Tongue (tissue), 3 donors: Measurements from ENCODE around the gene THEMIS. TPM values are rescaled to one million over a fixed set of nuclear protein-coding genes. Genes with fewer than 3 reads are reported as not detected.
"Not testable (repeated sequence)": the region's sequence is repeated elsewhere in the genome, so short reads cannot be mapped to it uniquely, and the experiment has no call there.

Source experiments
- DNase-seq: peaks from one replicate; pipeline ENCODE4 v3.0.0-alpha.2; 2015
- small RNA-seq: library from RNA; depleted of rRNA; stranded (forward); fragments of <200 nt; gene quantifications from one replicate; pipeline ENCODE3, GENCODE V24; 2014; ENCODE audit warnings: low replicate concordance
- total RNA-seq: library from RNA; depleted of rRNA; stranded (reverse); fragments of >200 nt; gene quantifications from one replicate; pipeline ENCODE4 v1.2.3, GENCODE V29; 2014

The THEMIS gene
- total RNA-seq, 1 donor from 2014 or later: not detected

DNA sequence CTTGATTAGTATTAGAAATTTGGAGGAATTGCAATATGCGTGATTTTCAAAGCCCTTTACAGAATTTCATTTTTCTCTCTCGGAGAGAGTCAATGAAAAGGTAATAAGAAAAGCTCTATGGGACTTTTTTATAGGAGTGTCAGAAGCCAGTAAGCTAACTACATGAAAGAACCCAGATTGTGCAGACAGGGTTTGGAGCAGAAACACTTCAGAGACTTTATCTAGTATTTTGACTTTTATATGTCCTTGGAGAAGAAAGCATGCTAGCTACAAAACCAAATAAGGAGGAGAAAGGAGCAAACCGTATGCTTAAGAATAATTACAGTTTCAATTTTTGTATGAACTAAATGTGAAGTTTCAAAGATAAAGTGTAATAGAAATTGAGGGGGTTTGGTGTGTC, 182.2 kb downstream of the THEMIS start:
- DNase-seq: no peak

DNA sequence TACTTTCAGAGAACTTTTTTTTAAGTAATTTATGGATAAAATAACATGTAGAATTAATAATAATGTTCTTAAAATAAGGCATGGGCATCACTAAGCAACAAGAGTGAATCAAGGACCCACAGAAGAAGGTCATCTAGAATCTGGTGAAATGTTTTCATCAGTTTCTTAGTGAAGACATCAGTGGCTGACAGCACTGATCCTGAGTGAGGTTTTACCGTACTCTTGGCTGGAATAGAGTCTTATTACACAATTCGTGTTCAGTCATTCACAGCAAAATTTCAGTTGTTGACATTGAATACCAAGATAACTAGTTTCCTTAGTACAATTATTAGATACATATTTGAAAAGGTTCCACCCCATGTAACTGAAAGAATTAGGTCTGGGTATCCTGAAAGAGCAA, 183.5 kb downstream of the THEMIS start:
- DNase-seq: no peak

- peak; percentile 7 for DNase-seq
These were observed 184.4 kb downstream of the THEMIS start for GRCh38 chr6:127716465-127716864.

GRCh38 chr6:127710668-127711067, 190.2 kb downstream of the THEMIS start:
- no peak for DNase-seq

GRCh38 chr6:127706216-127706615, 194.6 kb downstream of the THEMIS start:
- no peak for DNase-seq

- DNase-seq: no peak
These were observed 205.8 kb downstream of the THEMIS start for GRCh38 chr6:127695108-127695507.

- no peak for DNase-seq
These were observed 209.7 kb downstream of the THEMIS start for GRCh38 chr6:127691146-127691545.

DNA sequence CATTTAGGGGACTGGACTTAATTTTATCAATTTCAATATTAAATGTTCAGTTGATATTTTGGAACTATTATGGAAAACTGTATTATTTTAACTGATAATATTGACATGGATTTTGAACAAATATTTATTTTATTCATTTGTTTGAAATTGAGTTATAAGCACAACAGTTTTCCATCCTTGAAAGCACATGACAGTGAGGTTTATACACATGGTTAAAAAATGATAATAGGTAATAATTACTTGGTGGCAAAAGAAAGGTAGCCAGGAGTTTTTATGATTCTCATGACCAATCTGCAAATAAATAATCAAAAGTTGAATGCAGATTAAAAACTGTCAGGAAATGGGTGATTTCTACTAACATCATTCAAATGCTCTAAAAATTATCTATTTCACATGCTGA, 210.3 kb downstream of the THEMIS start:
- no peak for DNase-seq

DNA sequence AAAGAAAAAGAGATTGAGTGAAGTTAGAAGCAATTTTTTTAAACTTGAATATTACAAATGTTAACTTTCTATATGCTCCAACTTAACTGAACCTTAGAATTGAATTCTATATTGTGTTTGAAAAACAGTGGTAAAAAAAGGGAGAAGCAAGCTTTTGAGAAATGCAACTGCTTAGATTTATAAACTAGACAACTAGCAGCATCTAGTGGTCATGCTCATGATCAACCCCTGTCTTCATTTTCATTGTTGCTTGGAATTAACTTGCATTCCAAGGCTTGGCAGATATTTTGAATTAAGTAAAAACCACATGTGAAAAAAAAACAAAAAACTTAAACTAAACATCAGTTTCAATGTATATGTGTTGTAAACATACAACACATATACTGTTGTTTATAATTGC, 210.8 kb downstream of the THEMIS start:
- DNase-seq: peak; percentile 20

GRCh38 chr6:127687490-127687889, 213.4 kb downstream of the THEMIS start:
- DNase-seq: not testable (repeated sequence)

DNA sequence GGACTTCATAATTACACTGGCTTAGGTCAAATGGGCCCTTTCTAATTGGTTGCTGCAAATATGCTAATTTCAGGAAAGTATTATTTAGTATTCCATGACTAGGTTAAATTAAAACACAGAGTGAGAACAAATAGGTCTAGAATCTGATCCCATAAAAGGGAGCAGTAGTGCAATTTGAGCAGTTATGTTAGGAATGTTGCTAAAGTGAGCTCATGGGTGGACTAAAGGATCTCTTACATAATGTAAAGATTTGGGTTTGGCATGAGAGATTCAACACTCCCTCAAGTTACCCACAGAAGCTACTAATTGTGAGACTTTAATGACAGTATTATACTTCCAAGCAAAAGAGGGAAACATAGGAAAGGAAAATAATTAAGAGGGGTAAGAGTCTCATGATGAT, 214.8 kb downstream of the THEMIS start:
- DNase-seq: no peak

DNA sequence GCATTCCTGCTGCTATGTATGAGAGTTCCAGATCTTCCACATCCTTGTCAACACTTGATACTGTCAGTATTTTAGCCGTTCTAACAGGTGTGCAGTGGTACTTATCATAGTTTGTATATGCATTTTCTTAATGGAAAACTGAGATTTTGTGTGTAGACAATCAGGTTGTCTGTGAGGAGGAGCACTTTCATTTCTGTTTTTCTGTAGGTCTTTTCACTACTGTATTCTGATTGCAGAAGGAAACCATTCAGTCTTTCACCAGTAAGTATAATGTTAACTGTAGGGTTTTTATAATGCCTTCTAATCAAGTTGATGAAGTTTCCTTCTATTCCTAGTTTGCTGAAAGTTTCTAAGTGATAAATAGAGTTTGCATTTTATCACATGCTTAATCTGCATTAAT, 216.4 kb downstream of the THEMIS start:
- no peak for DNase-seq

Small RNA genes lying within 50 kb of the gene (small RNA-seq; reads per million reads assigned to genes)
- not detected for gene MRPS17P5
